BJ (cell line): Measurements from ENCODE around the gene WDR35. TPM values are rescaled to one million over a fixed set of nuclear protein-coding genes. Genes with fewer than 3 reads are reported as not detected.

ENCODE experiments used
- CTCF ChIA-PET: fragments of 350-600 bp; formaldehyde crosslinking; extraction: SDS; loops from one replicate; lab custom pipeline; 2021; ENCODE audit warnings: antibody characterized with exemption, inconsistent platforms; lab: Yijun Ruan, JAX
- POLR2A ChIA-PET: fragments of 300-600 bp; sonication (Branson Sonifier 250); formaldehyde crosslinking; extraction: SDS; loops from one replicate; lab custom pipeline; 2021; ENCODE audit warnings: antibody characterized with exemption; lab: Charles Lee
- DNase-seq: peaks from one replicate; pipeline ENCODE4 v3.0.0-alpha.2; 2011; ENCODE audit warnings: low read depth
- H3K27me3 ChIP-seq: 2 replicates; pipeline ENCODE4 v1.6.0; 2011; ENCODE audit warnings: low read length; ENCODE audit not compliant: control insufficient read depth, insufficient read depth
- H3K36me3 ChIP-seq: 2 replicates; pipeline ENCODE4 v1.5.1; 2011; ENCODE audit warnings: low read length; ENCODE audit not compliant: control insufficient read depth, insufficient read depth
- H3K4me3 ChIP-seq: 2 replicates; pipeline ENCODE4 v1.5.1; 2011; ENCODE audit warnings: low read depth, mild to moderate bottlenecking, control low read depth, low read length
- polyA plus RNA-seq: library from polyadenylated mRNA; depleted of rRNA; stranded (reverse); fragments of >200 nt; gene quantifications from 2 replicates; pipeline ENCODE4 v1.2.3, GENCODE V29; 2011
- TF ChIP-seq, protein P1 (sequence below): IDR thresholded peaks from 2 replicates; pipeline ENCODE4 v1.5.1; 2011; ENCODE audit warnings: low read depth, mild to moderate bottlenecking, control low read depth, inconsistent platforms, low read length, moderate library complexity; ENCODE audit not compliant: insufficient read depth

WDR35 gene
- polyA plus RNA-seq, 1 experiment = 2.5 TPM

DNA sequence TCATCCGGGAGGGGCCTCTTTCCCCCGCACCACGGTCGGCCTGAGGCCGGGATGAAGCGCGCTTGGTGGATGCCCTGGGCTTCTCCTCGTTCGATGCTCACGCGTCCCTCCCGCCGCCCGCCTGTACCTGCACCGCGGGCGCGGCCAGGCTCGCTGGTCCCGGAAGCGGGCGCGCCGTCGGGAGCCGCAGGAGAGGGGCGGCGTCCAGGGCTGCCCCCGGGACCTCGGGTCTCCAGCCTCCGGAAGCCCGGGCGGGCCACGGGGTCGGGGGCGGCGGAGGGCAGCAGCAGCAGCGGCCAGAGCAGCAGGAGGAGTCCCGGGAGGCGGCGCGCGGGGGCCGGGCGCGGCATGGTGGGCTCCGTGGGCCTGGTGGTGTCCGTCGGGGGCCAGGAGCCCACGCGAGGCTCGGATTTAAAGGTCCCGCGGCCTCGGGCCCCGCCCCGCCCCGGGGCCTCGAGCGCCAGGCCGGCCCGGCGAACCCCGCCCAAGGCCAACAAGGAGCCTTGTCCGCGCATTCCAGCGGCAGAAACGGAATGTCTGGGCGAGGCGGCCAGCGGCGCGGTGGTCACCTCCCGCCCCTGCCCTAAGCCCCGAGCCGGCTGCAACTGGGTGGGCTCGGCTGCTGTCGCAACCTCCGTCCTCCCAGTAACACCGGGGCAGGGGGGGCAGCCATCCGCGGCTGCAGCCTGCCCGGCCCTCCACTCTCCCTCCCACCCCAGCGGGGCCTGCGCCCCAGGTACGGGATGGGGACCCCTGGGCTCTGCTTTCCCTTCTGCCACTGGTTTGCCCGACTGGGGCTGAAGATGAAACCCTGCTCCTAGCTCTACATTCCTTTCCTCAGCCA, 22.6 kb upstream of the WDR35 start, which contains the start of gene MATN3:
Gene MATN3, minus strand, starts transcription at position 387 of the 844 bp plus-strand sequence. Its CDS starts 37 bp downstream, at position 350.
- TF ChIP-seq, protein P1, sequence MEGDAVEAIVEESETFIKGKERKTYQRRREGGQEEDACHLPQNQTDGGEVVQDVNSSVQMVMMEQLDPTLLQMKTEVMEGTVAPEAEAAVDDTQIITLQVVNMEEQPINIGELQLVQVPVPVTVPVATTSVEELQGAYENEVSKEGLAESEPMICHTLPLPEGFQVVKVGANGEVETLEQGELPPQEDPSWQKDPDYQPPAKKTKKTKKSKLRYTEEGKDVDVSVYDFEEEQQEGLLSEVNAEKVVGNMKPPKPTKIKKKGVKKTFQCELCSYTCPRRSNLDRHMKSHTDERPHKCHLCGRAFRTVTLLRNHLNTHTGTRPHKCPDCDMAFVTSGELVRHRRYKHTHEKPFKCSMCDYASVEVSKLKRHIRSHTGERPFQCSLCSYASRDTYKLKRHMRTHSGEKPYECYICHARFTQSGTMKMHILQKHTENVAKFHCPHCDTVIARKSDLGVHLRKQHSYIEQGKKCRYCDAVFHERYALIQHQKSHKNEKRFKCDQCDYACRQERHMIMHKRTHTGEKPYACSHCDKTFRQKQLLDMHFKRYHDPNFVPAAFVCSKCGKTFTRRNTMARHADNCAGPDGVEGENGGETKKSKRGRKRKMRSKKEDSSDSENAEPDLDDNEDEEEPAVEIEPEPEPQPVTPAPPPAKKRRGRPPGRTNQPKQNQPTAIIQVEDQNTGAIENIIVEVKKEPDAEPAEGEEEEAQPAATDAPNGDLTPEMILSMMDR = no peak
- H3K36me3 ChIP-seq = no peaks in the 10 kb centered on the region
- ChIA-PET POLR2A (no interaction called here), CTCF (interaction anchor here (0.7 to 6.2 kb wide), 10 partner anchors 9 to 86 kb away, joined by 3 to 157 read pairs (median 9); no protein-coding TSS in a partner anchor)
- DNase-seq = no peak
- peaks cover 6% of the 10 kb centered on the region for H3K27me3 ChIP-seq
- peak within 1 kb of the TSS; percentile 50 for H3K4me3 ChIP-seq

GRCh38 chr2:20012032-20012281, 22.1 kb upstream of the WDR35 start:
- DNase-seq = no peak
- Histone ChIP-seq H3K27me3 (peaks cover 6% of the 10 kb centered on the region), H3K36me3 (no peaks in the 10 kb centered on the region), H3K4me3 (peak overlapping the region; percentile 50)
- TF ChIP-seq, protein P1 = no peak
- CTCF ChIA-PET = interaction anchor here (0.7 to 2.7 kb wide), 6 partner anchors 10 to 86 kb away, joined by 3 to 13 read pairs (median 5); no protein-coding TSS in a partner anchor
- POLR2A ChIA-PET = no interaction called here

- ChIA-PET CTCF (interaction anchor here (0.7 to 2.7 kb wide), 7 partner anchors 9 to 87 kb away, joined by 3 to 13 read pairs (median 4); no protein-coding TSS in a partner anchor), POLR2A (no interaction called here)
- Histone ChIP-seq H3K27me3 (peaks cover 6% of the 10 kb centered on the region), H3K36me3 (no peaks in the 10 kb centered on the region), H3K4me3 (no peak overlapping the region)
- DNase-seq = no peak
- TF ChIP-seq, protein P1 = no peak
These were observed 21.5 kb upstream of the WDR35 start for GRCh38 chr2:20011276-20012031.

DNA sequence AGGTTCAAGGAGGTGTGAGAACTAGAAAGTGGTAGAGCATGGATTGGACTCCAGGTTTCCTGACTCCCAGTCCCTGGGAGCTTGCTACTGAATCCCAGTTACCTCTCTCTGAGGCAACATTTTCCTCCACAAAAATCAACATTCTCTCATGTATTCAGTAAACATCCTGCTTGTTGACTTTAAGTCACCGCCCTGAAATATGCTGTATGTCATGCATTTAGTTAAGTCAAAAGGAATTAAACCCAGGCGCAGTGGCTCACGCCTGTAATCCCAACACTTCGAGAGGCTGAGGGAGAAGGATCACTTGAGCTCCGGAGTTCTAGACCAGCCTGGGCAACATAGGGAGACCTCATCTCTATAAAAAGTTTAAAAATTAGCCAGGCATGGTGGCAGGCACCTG, 18.8 kb upstream of the WDR35 start:
- TF ChIP-seq, protein P1 = no peak
- CTCF ChIA-PET = no interaction called here
- no peak for DNase-seq

DNA sequence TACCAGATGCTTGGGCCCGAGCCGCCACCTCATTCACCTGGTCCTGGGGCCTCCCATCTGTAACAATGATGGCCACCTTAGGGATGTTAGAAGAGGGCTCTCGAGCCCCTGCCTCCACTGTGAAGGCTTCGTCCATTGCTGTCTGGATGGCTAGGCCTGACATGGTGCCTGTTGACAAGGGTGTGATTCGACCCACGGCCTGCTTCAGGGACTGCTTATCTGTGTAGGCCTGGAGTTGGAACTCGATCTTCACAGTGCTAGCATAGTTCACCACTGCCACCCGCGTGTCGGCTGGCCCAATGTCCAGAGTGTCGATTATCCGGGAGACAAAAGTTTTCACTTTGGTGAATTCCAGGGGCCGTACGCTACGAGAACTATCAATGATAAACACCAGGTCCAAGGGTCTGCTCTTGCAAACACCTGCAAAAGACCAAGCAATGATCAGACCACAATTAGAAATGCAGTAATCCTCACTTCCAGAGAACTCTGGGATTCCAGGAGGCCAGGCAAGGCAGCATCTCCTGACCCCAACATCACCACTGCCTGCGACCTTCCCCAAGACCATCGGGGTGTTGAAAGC, 16.1 kb upstream of the WDR35 start:
- Histone ChIP-seq H3K36me3 (no peaks in the 10 kb centered on the region), H3K27me3 (peaks cover 2% of the 10 kb centered on the region), H3K4me3 (no peak overlapping the region)
- ChIA-PET CTCF (no interaction called here), POLR2A (no interaction called here)
- TF ChIP-seq, protein P1 = no peak
- DNase-seq = no peak

More for the DNA sequence above, 18.8 kb upstream of the WDR35 start:
- H3K4me3 ChIP-seq = no peak overlapping the region
- POLR2A ChIA-PET = no interaction called here
- no peaks in the 10 kb centered on the region for H3K36me3 ChIP-seq
- peaks cover 6% of the 10 kb centered on the region for H3K27me3 ChIP-seq
